ENCODE results near the gene PAX5. TPM values are rescaled to one million over a fixed set of nuclear protein-coding genes. Genes with fewer than 3 reads are reported as not detected.

PAX5 gene
- total RNA-seq, 1 experiment from 2014 or later = not detected

GRCh38 chr9:36930941-36931340 lies 103.1 kb downstream of the PAX5 start:
- CTCF ChIA-PET = no interaction called here
- intact Hi-C loops (cut with micrococcal nuclease; ENCODE audit: unreplicated experiment) = no loop called here

GRCh38 chr9:36929350-36929675 lies 104.8 kb downstream of the PAX5 start:
- no TSS peak for BruUV-seq (replicated peaks)
- intact Hi-C loops (cut with micrococcal nuclease; ENCODE audit: unreplicated experiment) = loop anchor here (10.0 kb wide), 1 partner anchor 45 kb away; no protein-coding TSS in a partner anchor
- TF ChIP-seq EZH2 (IDR thresholded peaks at IDR 0.05; ENCODE audit: low read depth) (no peak), CTCF (conservative IDR thresholded peaks at IDR 0.05) (no peak)
- Histone ChIP-seq H3K4me1 (replicated peaks; ENCODE audit: insufficient read depth) (peaks cover 12% of the 10 kb centered on the region), H3K4me3 (no peak overlapping the region), H4K20me1 (ENCODE audit: insufficient read depth) (no peaks in the 10 kb centered on the region), H3K36me3 (ENCODE audit: low read depth) (no peaks in the 10 kb centered on the region), H3K27me3 (ENCODE audit: insufficient read depth, low read depth) (no peaks in the 10 kb centered on the region), H3K27ac (no peak overlapping the region), H3F3A (ENCODE audit: insufficient read depth, low read depth) (peaks cover 2% of the 10 kb centered on the region; the same call in 1 of the 2 replicates), H2AFZ (no peak overlapping the region), H3K9me3 (ENCODE audit: insufficient read depth, low read depth) (no peaks in the 10 kb centered on the region), H3K9me2 (ENCODE audit: insufficient read depth) (no peaks in the 10 kb centered on the region), H3K79me2 (ENCODE audit: low read depth) (no peaks in the 10 kb centered on the region), H3K4me2 (no peak overlapping the region)
- POLR2A ChIA-PET (ENCODE audit: unreplicated experiment) = no interaction called here
- DNase-seq = no peak
- CTCF ChIA-PET = no interaction called here

More at GRCh38 chr9:36930941-36931340, 103.1 kb downstream of the PAX5 start:
- H3K27me3 ChIP-seq (ENCODE audit: insufficient read depth, low read depth) = no peaks in the 10 kb centered on the region
- POLR2A ChIA-PET (ENCODE audit: unreplicated experiment) = interaction anchor here (0.6 kb wide), 1 partner anchor 52 kb away, joined by 4 read pairs; no protein-coding TSS in a partner anchor
- H3K79me2 ChIP-seq (ENCODE audit: low read depth) = no peaks in the 10 kb centered on the region
- H3F3A ChIP-seq (ENCODE audit: insufficient read depth, low read depth) = no peaks in the 10 kb centered on the region
- H3K36me3 ChIP-seq (ENCODE audit: low read depth) = no peaks in the 10 kb centered on the region
- no peaks in the 10 kb centered on the region for H3K9me2 ChIP-seq (ENCODE audit: insufficient read depth)
- BruUV-seq (replicated peaks) = no TSS peak
- TF ChIP-seq CTCF (conservative IDR thresholded peaks at IDR 0.05) (no peak), EZH2 (IDR thresholded peaks at IDR 0.05; ENCODE audit: low read depth) (no peak)
- H3K4me1 ChIP-seq (replicated peaks; ENCODE audit: insufficient read depth) = 0 out of 2 replicates have a peak, but pooled peaks cover 5% of the 10 kb centered on the region
- H3K9me3 ChIP-seq (ENCODE audit: insufficient read depth, low read depth) = no peaks in the 10 kb centered on the region
- H2AFZ ChIP-seq = no peak overlapping the region
- no peak overlapping the region for H3K4me2 ChIP-seq
- no peaks in the 10 kb centered on the region for H4K20me1 ChIP-seq (ENCODE audit: insufficient read depth)
- DNase-seq = no peak
- H3K4me3 ChIP-seq = no peak overlapping the region
- no peak overlapping the region for H3K27ac ChIP-seq

GRCh38 chr9:36928670-36929349 lies 105.3 kb downstream of the PAX5 start:
- DNase-seq = peak in 1 of 2 experiments; percentile 60
- Histone ChIP-seq H3K79me2 (ENCODE audit: low read depth) (no peaks in the 10 kb centered on the region), H4K20me1 (ENCODE audit: insufficient read depth) (no peaks in the 10 kb centered on the region), H3K36me3 (ENCODE audit: low read depth) (no peaks in the 10 kb centered on the region), H3K9me2 (ENCODE audit: insufficient read depth) (no peaks in the 10 kb centered on the region), H3K9me3 (ENCODE audit: insufficient read depth, low read depth) (no peaks in the 10 kb centered on the region), H3K4me2 (peak overlapping the region; percentile 40; the same call in 1 of the 2 replicates), H3K4me3 (no peak overlapping the region), H3K4me1 (replicated peaks; ENCODE audit: insufficient read depth) (peaks cover 16% of the 10 kb centered on the region), H2AFZ (no peak overlapping the region), H3F3A (ENCODE audit: insufficient read depth, low read depth) (peaks cover 5% of the 10 kb centered on the region; the same call in 1 of the 2 replicates), H3K27ac (no peak overlapping the region), H3K27me3 (ENCODE audit: insufficient read depth, low read depth) (no peaks in the 10 kb centered on the region)
- no peak for TF ChIP-seq CTCF (conservative IDR thresholded peaks at IDR 0.05)
- no peak for TF ChIP-seq EZH2 (IDR thresholded peaks at IDR 0.05; ENCODE audit: low read depth)
- BruUV-seq (replicated peaks) = no TSS peak
- ChIA-PET CTCF (no interaction called here), POLR2A (ENCODE audit: unreplicated experiment) (no interaction called here)
- intact Hi-C loops (cut with micrococcal nuclease; ENCODE audit: unreplicated experiment) = loop anchor here (10.0 kb wide), 1 partner anchor 46 kb away; no protein-coding TSS in a partner anchor
